ENCODE measurements around the gene ZNF579.
"Not testable (repeated sequence)": the region's sequence is repeated elsewhere in the genome, so short reads cannot be mapped to it uniquely, and the experiment has no call there.

The ZNF579 gene

GRCh38 chr19:55576746-55577145 lies 3.9 kb downstream of the ZNF579 start:
- DNase-seq (ENCODE audit: extremely low read depth in 1 of 2, low read depth in 1 of 2) = no peak

DNA sequence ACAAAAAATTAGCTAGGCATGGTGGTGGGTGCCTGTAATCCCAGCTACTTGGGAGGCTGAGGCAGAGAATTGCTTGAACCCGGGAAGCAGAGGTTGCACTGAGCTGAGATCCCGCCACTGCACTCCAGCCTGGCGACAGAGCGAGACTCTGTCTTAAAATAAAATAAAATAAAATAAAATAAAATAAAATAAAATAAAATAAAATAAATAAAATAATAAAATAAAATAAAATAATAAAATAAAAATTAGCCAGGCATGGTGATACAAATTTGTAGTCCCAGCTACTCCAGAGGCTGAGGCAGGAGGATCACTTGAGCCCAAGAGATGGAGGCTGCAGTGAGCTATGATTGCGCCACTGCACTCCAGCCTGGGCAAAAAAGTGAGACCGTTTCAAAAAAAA lies 6.7 kb downstream of the ZNF579 start:
- not testable (repeated sequence) for DNase-seq (ENCODE audit: extremely low read depth in 1 of 2, low read depth in 1 of 2)

DNA sequence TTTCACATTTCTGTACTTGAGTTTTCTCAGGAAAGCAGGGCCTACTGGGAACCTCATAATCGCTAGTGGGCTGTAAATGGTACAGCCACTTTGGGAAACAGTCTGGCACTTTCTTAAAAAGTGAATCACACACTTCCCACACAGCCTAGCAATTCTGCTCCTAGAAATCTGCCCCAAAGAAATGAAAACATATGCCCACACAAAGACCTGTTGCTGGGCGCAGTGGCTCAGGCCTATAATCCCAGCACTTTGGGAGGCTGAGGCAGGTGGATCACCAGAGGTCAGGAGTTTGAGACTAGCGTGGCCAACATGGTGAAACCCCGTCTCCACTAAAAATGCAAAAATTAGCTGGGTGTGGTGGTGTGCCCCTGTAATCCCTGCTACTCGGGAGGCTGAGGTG lies 11.2 kb downstream of the ZNF579 start:
- not testable (repeated sequence) for DNase-seq (ENCODE audit: extremely low read depth in 1 of 2, low read depth in 1 of 2)

DNA sequence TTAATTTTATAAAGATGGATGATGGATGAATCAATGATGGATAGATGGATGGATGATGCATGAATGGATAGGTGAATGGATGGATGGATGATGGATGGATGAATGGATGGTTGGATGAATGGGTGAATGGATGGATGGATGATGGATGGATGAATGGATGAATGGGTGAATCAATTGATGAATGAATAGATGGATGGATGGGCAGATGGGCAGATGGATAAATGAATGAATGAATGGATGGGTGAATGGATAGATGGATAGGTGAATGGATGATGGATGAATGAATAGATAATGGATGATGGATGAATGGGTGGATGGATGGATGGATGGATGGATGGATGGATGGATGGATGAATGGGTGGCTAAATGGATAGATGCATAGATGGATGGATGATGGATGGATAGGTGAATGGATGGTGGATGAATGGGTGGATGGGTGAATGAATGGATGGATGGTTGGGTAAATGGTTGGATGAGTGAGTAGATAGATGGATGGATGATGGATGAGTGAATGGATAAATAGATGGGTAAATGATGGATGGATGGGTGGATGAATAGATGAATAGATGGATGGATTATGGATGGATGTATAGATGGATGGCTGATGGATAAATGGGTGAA lies 12.8 kb downstream of the ZNF579 start:
- no peak for DNase-seq (ENCODE audit: extremely low read depth in 1 of 2, low read depth in 1 of 2)

DNA sequence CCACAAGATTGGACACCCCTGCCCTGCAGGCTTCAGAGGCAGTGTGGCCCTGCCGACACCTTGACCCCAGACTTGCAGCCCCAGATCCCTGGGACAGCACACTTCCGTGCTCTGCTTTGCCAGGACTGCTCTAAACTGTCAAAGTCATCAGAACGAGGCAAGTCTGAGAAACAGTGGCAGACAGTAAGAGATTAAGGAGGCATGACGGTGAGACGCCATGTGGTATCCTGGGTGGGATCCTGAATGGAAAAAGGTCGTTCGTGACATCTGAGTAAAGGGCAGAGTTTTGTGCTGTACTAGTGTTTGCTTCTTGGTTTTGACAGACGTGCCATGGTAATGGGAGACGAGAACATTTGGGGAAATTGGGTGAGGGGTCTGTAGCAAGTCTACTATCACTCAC lies 13.8 kb downstream of the ZNF579 start:
- no peak for DNase-seq (ENCODE audit: extremely low read depth in 1 of 2, low read depth in 1 of 2)

- DNase-seq (ENCODE audit: extremely low read depth in 1 of 2, low read depth in 1 of 2) = no peak
Measured at GRCh38 chr19:55563261-55563690, 17.4 kb downstream of the ZNF579 start.

DNA sequence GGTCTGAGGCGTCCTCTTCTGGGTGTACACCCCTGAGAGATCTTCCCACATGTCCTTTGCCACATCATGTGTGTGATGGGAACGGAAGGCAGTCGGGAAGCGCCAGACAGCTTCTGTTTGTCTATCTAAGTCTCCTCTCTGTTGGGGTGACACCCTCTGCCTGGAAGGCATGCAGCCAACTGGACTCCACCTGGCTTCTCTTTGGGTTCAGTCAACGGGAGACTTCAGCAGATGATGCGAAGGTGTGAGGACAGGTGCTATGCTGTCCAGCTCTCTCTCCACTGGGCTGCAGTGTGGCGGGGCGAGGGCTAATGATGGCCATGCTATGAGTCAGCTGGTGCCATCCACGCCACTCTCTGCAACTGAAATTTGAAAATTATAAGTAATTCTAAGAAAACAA lies 21.0 kb downstream of the ZNF579 start:
- no peak for DNase-seq (ENCODE audit: extremely low read depth in 1 of 2, low read depth in 1 of 2)

DNA sequence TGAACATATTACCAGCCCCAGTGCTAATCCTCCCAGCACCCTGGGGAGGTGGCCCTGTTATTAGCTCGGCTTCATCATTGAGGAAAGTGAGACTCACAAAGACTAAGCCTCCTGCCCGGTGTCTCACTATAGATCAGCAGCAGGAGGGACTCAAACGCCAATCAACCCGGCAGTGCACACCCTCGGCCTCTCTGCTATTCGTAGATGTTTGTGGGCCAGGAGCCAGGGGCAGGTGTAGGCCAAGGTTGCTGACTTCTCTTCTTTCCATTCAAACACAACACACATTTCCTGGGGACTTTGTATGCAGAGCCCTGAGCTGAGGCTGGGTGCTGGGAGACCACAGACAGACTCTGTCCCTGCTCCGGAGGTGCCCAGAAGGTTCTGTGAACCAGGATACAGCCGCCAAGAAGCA lies 25.9 kb downstream of the ZNF579 start:
- DNase-seq (ENCODE audit: extremely low read depth in 1 of 2, low read depth in 1 of 2) = no peak

DNA sequence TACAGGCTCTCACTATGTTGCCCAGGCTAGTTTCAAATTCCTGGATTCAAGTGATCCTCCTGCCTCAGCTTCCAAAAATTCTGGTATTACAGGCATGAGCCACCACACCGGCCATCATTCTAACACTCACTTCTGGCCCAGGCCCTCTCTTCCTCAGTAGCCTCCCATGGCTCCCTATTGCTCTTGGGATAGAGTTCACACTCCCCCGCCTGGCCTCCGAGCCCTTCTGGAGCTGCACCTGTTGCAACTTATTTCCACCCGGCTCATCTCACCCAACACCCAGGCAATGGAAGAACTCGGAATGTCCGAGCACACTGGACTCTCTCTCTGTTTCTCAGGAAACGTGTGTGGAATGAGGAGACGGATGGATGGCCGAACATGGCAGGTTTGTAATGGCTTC lies 26.3 kb downstream of the ZNF579 start:
- no peak for DNase-seq (ENCODE audit: extremely low read depth in 1 of 2, low read depth in 1 of 2)

DNA sequence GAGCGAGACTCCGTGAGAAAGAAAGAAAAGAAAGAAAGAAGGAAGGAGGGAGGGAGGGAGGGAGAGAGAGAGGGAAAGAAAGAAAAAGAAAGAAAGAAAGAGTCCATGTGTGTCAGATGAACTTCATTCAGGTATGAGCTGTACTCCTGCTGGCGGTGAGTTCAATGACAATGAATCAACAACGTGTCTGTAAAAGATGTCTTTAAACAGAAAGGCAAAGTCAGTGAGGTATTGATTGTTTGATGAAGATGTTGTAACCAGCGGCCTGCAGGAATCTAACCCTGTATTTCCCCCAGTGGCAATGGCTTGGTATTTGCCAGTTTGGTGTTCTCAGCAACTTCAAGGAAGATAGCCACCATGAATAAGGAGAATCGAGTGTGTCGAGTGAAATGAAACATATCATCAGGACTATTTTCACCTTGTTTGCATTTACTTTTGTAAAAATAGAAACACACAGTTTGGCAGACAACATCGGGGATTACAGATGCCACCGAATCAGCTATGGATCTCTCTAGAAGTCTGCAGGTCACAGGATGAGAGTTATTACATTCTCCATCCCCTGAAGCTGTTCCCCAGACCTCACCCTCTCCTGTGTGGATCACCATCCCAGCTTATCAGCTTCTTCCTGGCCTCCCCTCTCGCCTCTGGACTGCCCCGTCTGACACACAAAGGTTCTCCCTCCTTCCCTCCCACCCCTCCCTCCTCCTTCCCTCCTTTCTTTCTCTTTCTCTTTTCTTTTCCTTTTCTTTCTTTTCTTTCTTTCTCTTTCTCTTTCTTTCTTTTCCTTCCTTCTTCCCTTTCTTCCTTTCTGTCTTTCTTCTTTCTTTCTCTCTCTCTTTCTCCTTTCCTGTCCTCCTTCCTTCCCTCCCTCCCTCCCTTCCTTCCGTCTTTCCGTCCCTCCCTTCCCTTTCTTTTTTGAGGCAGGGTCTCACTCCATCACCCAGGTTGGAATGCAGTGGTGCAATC lies 27.1 kb downstream of the ZNF579 start:
- no peak for DNase-seq (ENCODE audit: extremely low read depth in 1 of 2, low read depth in 1 of 2)

DNA sequence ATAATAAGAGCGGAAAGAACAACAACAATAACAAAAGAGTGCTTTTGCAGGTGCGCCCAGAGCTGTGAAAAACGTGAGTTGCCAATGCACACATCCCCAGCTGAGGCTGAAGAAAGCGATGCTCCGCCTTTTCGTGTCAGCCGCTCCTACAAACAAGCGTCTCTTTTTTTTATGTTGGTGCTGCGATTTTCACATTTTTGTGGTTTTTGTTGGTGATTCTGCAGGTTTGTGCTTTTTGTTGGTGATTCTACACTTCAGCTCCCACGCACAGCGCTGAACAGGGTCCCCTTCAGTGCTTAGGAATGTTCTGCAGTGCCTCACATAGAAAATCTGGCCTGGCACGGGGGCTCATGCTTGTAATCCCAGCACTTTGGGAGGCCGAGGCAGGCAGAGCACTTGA lies 28.0 kb downstream of the ZNF579 start:
- no peak for DNase-seq (ENCODE audit: extremely low read depth in 1 of 2, low read depth in 1 of 2)

GRCh38 chr19:55552206-55552605 lies 28.4 kb downstream of the ZNF579 start:
- no peak for DNase-seq (ENCODE audit: extremely low read depth in 1 of 2, low read depth in 1 of 2)

DNA sequence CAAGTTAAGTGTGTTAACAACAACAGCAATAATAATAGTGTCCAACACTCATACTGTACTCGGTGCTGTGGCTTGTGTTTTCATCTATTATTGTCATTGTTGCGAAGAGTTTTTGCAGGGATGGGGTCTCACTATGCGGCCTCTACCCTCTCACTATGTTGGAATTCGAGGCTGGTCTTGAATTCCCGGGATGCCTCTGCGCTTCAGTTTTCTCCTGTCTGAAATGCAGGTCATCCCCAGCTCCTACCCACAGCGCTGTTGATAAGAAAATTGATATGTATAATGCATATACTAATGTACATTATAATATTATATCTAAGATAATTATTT lies 30.4 kb downstream of the ZNF579 start:
- no peak for DNase-seq (ENCODE audit: extremely low read depth in 1 of 2, low read depth in 1 of 2)

DNA sequence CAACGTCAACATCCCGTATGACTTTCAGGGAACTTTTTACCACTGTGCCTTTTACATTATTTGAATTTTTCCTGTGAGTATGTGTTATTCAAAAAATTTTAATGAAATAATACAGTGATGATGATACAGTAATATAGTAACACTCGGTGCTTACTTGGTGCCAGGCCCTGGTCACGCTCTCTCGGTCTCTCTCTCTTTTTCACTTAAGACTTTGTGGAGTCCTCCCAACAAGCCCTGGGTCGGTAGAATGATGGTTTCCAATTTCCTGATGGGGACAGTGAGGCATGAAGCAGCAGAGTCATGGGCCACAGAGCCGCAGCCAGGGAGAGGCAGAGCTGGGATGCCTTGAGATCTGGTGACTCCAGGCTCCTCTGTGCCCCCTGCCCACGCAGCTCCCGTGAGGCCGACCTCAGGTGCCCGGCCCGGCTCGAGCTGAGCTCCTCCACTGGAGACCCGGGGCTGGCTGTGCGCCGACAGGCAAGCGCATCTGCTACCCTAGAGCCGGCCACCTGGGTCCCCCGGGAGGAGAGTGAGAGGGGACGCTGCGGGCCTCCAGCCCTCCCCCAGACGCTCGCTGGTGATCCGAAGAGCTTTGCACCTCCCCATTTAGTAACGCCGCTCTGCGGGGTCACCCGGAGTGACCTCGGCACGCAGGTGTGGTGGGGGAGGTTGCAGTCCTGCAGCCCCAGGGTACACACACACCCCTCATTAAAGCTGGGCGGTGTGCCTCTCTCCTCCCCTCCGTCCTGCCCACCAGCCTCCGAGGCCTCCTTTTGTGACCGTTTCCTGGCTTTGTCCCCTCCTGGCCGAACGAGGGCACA lies 30.9 kb downstream of the ZNF579 start:
- no peak for DNase-seq (ENCODE audit: extremely low read depth in 1 of 2, low read depth in 1 of 2)

DNA sequence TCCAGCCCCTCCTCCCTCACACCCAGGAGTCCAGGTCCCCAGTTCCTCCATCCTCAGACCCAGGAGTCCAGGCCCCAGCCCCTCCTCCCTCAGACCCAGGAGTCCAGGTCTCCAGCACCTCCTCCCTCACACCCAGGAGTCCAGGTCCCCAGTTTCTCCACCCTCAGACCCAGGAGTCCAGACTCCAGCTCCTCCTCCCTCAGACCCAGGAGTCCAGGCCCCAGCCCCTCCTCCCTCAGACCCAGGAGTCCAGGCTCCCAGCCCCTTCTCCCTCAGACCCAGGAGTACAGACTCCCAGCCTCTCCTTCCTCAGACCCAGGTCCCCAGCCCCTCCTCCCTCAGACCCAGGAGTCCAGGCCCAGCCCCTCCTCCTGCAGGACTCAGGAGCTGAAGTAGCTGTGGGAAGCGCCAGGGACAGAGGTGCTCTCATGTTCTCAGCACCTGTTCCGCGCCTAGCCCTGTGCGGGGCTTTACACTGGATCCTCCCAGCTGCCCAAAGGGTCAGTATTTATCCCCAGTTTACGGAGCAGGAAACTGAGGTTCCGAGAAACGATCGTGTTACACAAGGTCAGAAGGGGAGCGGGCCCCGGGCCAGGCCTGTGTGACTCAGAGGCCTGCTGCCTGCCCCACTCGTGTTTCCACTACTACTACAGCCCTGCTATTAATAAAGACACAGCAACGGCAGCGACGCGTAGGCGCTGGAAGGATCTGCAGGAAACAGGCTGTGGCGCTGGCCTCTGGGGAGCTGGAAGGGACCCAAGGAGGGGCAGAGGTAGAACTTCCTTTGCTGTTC lies 33.6 kb downstream of the ZNF579 start:
- no peak for DNase-seq (ENCODE audit: extremely low read depth in 1 of 2, low read depth in 1 of 2)

- no peak for DNase-seq (ENCODE audit: extremely low read depth in 1 of 2, low read depth in 1 of 2)
Measured at GRCh38 chr19:55546011-55546410, 34.6 kb downstream of the ZNF579 start.

DNA sequence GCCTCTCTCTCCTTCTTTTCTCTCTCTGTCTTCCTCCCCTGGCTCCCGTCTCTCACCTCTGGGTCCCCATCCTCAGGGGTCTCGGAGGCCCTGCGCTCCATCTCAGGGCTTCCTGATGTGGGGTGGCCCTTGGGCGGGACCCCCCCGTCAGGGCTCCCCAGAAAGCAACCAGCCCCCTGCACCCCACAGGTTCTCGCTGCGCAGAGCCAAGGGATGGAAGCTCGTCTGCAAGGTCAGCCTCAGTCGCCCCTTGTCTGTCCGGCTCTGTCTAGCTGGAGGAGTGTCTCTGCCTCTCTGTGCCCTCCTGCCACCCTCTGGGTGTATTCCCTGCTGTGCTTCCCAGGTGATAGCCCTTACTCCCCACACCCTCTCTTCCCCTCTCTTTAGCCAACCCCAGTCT lies 35.2 kb downstream of the ZNF579 start, which contains the start of gene SBK3:
Gene SBK3 (minus strand): TSS at position 101 of the 400 bp plus-strand sequence. CDS start 0 bp downstream, at position 101.
- no peak for DNase-seq (ENCODE audit: extremely low read depth in 1 of 2, low read depth in 1 of 2)

DNA sequence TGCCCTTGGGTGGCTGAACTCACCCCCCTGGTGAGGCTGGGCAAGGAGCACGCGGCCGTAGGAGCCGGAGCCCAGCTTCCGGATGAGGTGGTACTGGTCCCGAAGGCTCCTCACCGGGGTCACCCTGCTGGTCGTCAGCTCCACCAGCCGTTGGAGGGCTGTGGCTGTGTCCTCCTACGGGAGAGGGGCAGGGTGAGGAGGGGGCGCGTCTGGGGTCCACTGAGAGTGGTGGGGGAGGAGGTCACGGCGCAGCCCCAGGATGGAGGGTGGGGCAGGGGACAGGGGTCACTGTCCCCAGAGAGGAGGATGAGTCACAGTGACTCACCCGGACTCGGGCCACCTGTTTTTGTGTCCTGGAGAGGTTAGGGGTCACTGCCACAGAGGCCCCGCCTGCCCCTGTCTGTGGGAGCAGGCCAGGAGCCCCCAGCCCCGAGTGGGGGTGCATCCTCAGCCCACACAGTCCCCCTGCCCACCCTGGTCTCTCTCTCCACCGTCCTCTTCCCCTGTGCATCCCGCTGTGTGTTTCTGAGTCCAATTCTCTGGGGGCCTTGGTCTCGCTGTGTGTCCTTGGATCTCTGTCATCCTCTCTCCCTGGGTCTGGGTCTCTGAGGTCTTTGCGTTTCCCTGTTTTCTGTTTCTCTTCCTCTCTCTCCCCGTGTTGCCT lies 35.7 kb downstream of the ZNF579 start:
- DNase-seq (ENCODE audit: extremely low read depth in 1 of 2, low read depth in 1 of 2) = no peak

DNA sequence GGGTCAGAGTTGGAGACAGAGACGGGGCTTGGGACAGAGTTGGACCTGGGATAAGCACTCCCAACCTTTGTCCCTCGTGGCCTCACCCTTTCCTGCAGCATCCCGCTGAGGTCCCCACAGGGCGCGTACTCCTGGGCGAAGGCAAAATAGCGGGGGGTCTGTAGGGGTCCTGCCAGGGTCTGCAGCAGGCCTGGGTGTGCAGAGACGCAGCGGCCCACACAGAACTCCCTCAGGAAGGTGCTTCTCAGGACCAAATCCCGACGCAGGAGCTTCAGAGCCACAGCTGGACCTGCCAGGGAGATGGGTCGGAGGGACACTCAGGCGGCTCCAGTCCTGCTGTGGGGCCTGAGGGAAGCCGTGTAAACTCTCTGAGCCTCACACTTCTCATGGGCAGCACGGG lies 36.6 kb downstream of the ZNF579 start:
- no peak for DNase-seq (ENCODE audit: extremely low read depth in 1 of 2, low read depth in 1 of 2)

DNA sequence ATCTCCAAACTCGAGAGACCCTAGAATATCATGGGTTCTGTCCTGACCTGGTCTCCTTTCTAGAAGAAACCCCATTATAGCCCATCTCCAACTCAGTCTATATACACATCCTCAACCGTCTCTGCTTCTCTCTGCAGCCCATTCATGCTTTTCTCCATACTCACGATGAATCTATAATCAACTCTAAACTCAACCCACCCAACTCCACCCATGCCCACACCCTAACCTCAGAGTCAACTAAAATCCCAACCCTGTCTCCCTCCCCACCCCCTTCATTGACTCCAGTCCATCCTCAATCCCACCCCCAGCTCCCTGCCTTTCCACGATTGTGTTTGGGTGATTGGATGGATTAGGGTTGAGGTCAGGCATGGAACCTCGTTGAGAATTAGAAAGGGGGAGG lies 37.1 kb downstream of the ZNF579 start:
- DNase-seq (ENCODE audit: extremely low read depth in 1 of 2, low read depth in 1 of 2) = no peak
